HT-29 (cell line): ENCODE data around the gene C1orf174. TPM values are rescaled to one million over a fixed set of nuclear protein-coding genes. Genes with fewer than 3 reads are reported as not detected.

Experiments used
- DNase-seq: peaks from one replicate; pipeline ENCODE4 v3.0.0-alpha.2; 2015; ENCODE audit warnings: low spot score
- total RNA-seq: library from RNA; depleted of rRNA; stranded (reverse); fragments of >200 nt; shearing (Covaris generic); gene quantifications from 2 replicates; pipeline ENCODE4 v1.2.3, GENCODE V29; 2014

The C1orf174 gene
- total RNA-seq, 1 experiment from 2014 or later: 30.8 TPM

DNA sequence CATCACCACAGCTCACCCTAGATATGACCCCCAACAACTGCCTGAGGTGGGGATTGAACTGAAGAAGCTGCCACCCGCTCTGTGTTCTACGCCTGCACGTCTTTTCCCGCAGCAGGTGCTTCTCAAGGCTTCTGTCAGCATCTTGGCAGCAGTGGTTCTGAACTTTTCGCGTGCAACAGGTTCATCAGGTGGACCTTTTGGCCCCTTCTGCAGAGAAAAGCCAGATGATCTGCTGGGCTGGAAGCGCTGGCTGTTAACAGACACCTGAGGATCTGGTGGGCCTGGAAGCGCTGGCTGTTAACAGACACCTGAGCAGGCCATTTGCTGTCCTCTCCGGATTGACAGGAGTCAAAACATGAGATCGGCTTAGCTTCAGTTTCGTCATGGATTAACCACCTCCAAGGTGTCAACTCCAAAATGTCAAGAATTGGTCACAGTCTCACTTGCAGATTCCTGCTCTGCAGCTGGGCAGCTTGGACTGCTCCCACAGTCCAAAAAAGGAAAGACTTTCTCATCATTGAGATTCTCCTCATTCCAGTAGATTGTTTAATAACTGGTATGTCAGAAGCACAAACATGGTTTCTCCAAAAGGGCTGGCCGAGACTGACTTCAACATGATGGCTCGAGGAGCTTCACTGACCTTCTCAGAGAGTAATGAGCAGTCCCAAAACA is 4.7 kb downstream of the C1orf174 start:
- DNase-seq: no peak

- no peak for DNase-seq
Measured at GRCh38 chr1:3894626-3895278, 5.3 kb downstream of the C1orf174 start.

DNA sequence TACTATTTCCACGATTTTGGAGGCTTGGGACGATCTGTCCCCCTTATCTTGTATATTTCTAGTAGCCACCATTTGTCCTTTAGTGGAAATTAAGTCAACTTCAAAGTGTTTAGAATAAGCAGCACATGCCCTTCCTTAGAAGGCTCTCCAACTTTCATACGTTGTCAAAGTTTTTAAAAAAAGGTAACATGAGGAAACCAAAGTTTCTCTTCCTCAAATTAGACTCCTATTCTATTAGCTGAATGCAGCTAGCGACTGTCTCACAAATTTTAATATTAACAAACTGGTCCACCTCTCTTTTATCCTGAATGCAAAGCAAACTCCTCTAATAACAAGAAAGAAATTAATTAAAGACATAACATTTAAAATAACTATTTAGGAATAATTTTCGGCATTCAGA is 6.9 kb downstream of the C1orf174 start:
- no peak for DNase-seq

GRCh38 chr1:3892748-3893147 is 7.3 kb downstream of the C1orf174 start:
- no peak for DNase-seq

DNA sequence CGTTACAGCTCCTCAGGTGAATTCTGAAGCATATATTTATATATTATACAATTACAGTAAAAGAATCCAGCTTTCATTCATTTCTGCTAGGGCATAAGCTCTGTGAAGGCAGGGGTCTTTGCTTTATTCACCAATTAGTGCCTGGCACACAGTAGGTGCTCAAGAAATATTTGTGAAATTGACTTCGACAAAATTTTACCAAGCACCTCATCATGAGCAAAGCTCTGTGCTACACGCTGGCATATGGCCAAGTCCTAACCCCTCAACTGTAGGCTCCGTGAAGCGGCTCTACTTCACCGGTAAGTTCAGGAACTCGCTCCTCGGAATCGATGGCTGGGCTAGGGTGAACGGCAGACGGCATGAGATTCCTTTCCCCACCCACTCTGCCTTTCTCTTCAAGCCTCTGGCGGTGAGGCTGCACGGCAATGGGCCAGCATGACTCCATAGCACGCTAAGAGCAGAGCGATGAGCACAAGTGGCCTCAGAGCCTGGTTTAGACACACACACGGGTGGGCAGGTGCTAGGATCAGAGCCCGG is 8.7 kb downstream of the C1orf174 start:
- no peak for DNase-seq

DNA sequence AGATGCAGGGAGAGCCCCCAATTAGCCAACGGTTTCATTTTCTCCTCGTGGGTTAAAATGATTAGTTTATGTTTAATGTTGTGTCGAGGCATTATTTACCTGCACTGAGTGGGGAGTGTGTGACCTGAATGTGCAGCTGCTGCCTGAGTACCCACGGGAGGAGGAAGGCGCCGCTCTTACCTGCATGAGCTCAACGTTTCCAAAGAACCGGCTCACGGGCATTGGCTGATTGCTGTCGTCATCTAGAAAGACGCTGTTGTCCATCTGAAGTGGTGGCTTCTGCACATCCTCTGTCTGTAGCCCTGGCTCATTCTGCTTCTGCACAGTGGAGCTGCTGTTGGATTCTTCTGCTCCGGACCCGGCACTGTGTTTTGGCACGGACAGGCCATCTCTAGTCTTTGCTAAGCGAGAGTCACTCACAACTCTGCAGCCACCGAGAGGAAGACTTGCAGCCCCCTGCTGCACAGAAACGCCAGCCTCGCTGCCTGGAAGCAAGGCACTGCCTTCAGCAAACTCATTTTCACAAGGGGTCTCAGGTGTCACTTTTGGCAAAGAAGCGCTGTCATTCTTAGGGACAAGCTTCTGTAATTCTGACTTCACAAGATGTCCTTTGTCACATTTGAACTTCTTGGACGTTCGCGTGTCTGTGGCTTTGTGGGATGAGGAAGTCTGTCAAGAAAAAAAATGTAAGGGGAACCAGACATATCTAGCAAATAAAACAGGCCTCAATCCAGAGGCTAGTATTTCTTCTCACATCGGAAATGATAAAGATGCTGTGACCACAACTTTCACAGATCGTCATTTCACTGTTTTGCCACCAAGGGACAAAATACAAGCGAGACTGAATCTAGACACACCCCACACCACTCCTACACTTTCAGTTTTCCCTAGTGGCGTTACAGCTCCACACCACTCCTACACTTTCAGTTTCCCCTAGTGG is 9.4 kb downstream of the C1orf174 start:
- no peak for DNase-seq

- no peak for DNase-seq
Measured at GRCh38 chr1:3889936-3890335, 10.1 kb downstream of the C1orf174 start.

GRCh38 chr1:3888301-3888700 is 11.8 kb downstream of the C1orf174 start:
- no peak for DNase-seq

DNA sequence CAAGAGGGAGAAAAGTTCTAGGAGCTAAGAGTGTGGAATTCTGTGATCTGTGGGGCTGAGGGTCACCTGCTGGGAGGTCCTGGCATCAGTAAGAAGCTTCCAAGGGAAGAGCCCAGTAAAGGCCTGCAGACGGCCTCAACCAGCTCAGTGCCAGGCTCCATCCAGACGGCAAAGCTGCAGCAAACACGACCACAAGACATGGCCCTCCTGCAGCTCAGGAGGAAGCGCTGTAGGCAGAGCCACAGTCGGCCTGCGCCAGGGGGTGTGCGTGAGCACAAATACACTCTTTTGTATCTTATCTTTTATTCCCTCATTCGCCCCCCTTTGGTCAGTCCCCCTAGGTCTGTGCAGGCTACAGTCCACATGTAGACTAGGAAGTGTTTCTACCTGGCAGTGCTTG is 13.4 kb downstream of the C1orf174 start:
- DNase-seq: no peak

DNA sequence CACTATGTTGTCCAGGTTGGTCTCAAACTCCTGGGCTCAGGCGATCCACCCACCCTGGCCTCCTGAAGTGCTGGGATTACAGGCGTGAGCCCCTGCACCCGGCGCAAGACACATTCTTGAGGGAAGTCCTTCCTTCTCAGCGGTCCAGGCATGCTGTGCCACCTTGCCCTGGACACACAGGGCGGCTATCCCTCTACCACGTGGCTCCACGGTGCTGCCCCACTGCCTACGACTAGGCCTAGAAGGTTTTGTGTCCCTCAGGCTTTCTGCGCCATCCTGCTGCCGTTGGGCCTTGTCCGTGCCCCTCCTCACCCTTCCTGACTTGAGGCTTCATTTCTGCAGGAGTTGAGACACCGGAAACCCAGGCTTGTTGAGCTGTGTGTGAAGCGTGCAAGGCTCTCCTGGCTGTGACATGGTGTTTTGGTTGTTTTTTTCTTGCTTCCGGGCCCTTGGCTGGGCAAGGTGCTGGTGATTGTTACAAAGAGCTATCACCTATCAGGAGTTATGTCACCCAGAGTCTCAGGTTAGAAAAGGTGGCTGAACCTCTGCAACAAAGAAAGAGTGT is 13.9 kb downstream of the C1orf174 start:
- DNase-seq: no peak

GRCh38 chr1:3885611-3886010 is 14.5 kb downstream of the C1orf174 start:
- DNase-seq: no peak

GRCh38 chr1:3884966-3885365 is 15.1 kb downstream of the C1orf174 start:
- no peak for DNase-seq

DNA sequence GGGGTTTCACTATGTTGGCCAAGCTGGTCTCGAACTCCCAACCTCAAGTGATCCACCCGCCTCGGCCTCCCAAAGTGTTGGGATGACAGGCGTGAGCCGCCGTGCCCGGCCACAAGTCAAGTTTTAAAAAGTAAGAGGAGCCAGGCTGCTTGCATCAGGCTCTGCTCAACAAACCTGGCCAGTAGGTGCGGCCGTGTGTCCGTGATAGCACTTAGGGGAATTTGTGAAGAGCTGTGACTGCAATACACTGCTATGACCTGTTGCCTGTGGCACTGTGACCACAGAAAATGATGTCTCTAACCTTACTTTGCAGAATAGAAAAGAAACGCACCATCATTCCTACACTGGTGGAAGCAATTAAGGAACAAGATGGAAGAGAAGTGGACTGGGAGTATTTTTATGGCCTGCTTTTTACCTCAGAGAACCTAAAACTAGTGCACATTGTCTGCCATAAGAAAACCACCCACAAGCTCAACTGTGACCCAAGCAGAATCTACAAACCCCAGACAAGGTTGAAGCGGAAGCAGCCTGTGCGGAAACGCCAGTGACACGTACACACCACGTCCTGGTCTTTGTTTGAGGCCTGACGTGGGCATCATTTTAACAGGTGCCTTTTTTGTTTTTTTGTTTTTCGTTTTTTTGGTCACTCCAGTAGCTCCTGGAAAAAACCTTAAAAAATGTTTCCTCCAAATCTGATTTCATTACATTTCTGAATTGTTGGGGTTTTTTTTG is 16.7 kb downstream of the C1orf174 start:
- DNase-seq: no peak

DNA sequence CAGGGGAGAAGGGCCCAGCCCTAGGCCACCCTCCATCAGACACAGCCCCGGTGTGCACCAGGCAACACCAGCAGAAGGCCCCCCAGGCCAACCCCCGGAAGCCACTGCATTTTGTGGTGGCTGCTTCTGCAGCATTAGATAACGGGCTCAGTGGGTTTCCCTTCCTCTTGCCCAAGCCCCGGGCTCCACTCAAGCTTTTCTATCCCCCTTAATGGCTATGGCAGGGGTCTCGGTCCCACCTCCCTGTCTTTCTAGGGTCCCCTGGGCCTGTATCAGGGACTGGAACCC is 18.9 kb downstream of the C1orf174 start:
- DNase-seq: no peak

DNA sequence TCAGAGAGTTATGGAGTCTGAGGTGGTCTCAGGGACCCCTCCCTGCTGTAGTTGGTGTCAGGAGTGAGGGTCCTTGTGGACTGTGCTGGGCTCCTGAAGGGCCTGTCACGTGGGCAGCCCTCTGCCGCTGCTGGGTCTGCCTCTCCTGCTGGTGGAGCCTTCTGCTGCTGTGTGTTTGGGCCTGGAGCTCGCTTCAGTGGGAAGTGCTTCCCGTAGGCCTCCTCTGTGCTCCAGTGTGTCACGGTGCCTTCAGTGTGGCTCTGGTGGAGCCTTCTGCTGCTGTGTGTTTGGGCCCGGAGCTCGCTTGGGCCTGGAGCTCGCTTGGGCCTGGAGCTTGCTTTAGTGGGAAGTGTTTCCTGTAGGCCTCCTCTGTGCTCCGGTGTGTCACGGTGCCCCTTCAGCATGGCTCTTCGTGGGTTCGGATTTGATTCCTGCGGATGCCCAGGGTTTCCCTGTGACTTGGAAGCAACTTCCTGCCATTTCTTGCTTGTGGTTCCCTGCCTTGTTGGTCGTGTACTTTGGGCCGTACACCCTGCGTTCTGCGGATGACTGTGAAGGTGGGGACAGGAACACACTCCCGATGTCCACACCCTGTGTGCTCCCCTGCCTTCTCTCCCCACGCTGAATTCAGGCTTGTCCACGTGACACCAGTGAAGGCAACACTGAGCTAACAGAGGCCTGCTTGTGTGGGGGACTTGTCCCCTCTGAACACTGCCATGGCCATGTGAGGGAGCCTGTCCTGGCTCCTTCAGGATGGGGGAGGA is 19.5 kb downstream of the C1orf174 start:
- no peak for DNase-seq

DNA sequence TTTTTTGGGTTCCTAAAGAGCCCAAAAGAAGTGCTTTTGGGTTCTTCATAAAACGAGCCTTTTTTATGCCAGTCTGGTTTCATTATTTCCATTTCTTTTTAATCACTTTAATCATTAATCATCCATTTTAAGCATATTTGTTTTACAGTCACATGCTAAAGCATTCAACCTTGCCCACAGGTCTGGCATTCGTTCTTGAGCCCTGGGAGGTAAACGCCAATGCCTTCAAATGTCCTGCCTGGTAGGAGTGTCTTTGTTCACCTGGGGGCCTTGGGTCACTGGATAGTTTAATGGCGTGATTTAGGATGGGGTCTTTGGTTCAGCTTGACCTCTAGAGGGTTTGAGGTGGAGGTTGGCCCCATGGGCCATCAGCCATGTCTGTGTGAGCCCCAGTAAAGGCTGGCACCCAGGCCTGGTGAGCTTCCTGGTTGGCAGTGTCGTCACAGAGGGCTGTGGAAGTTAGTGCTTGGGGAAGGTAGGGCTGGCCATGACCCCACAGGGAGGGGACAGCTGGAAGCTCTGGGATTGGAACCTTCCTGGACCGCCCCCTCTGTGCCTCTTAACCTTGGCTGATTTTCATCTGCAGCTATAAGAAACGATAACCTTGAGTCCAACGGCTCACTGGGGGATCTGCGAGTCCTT is 20.2 kb downstream of the C1orf174 start:
- DNase-seq: no peak

DNA sequence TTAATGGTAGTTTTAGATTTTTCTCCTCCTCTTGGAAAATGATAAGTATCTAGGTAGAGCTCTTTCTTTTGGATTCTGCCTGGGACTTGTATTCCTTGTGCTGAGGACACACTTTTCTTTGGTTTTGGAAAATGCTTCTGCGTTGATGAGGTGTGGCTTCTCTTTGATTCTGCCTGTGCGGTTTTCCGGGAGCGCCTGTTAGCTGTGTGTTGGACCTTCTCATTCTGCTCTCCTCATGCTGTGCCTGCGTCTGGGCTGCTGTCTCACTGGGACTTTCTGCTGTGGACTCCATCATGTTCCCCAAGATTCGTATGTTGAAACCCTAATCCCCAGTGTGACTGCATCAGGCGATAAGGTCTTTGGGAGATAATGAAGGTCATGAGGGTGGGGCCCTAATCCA is 21.0 kb downstream of the C1orf174 start:
- DNase-seq: no peak

GRCh38 chr1:3876716-3877115 is 23.4 kb downstream of the C1orf174 start:
- DNase-seq: no peak

DNA sequence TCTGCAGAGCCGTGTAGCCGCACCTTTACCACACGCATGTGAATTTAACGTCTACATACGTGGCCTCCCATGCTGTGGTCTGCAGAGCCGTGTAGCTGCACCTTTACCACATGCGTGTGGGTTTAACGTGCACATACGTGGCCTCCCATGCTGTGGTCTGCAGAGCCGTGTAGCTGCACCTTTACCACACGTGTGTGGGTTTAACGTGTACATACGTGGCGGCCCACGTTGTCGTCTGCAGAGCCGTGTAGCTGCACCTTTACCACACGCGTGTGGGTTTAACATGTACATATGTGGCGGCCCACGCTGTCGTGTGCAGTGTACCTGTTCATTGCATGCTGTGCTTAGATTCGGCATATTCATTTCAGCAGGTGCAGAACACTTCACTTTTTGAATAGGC is 25.3 kb downstream of the C1orf174 start:
- no peak for DNase-seq

DNA sequence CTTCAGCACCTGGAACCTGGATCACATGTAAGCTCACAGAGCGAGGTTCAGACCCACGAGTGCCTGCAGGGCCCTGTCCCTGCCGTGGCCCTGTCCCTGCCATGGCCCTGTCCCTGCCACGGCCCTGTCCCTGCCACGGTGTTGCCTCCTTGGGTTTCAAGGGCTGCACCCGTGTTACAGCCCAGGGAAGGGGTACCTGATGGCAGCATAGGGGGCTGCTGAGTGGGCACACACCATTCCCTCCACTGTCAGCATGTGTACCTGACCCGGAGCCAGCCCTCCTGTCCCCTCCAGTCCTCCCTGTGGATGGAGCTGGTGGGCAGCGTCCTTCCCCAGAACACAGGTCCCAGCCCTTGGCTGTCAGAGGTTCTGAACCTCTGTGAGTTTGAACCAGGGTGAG is 27.5 kb downstream of the C1orf174 start:
- no peak for DNase-seq
